Esophagus muscularis mucosa (tissue), 4 donors: Measurements from ENCODE around the gene PRDM5. TPM values are rescaled to one million over a fixed set of nuclear protein-coding genes. Genes with fewer than 3 reads are reported as not detected.

Source experiments
- DNase-seq: peaks from one replicate; pipeline ENCODE4 v3.0.0-alpha.2; 2017; ENCODE audit errors: extremely low spot score
- H3K27ac ChIP-seq, 4 donors: fragments of 200-600 bp; sonication (generic); replicated peaks in 1 of 4; 1 replicate in 3 of 4; 2 replicates in 1 of 4; pipeline ENCODE4 v1.5.1; 2016 to 2019; ENCODE audit warnings: mild to moderate bottlenecking in 1 of 4
- H3K27me3 ChIP-seq, 4 donors: fragments of 200-600 bp; sonication (generic); one replicate each; pipeline versions ENCODE4 v1.5.1 to v1.6.0; 2016 to 2019
- H3K36me3 ChIP-seq, 4 donors: fragments of 200-600 bp; sonication (generic); one replicate each; pipeline ENCODE4 v1.5.1; 2016 to 2019
- H3K4me1 ChIP-seq, 4 donors: fragments of 200-600 bp; sonication (generic); one replicate each; pipeline ENCODE4 v1.5.1; 2016 to 2019
- H3K4me3 ChIP-seq, 4 donors: fragments of 200-600 bp; sonication (generic); 1 replicate in 2 of 4; 2 replicates in 2 of 4; pipeline ENCODE4 v1.5.1; 2016 to 2019; ENCODE audit warnings: mild to moderate bottlenecking in 4 of 4, moderate library complexity in 1 of 4
- H3K9me3 ChIP-seq, 4 donors: fragments of 200-600 bp; sonication (generic); 1 replicate in 3 of 4; 2 replicates in 1 of 4; pipeline ENCODE4 v1.5.1; 2016 to 2019
- CTCF ChIP-seq, 3 experiments: fragments of 200-600 bp in 2 of 3; fragments of 450-650 bp in 1 of 3; sonication (generic) in 2 of 3; IDR thresholded peaks; one replicate each; pipeline ENCODE4 v1.5.1; 2017 to 2019; ENCODE audit warnings: antibody characterized with exemption in 3 of 3, mild to moderate bottlenecking in 2 of 3, moderate library complexity in 1 of 3
- EP300 ChIP-seq: sonication (generic); formaldehyde crosslinking; IDR thresholded peaks from one replicate; pipeline ENCODE4 v1.6.1; 2017; ENCODE audit warnings: antibody characterized with exemption
- POLR2A ChIP-seq: fragments of 450-650 bp; IDR thresholded peaks from one replicate; pipeline ENCODE4 v1.6.1; 2017; ENCODE audit warnings: antibody characterized with exemption, moderate library complexity, mild to moderate bottlenecking, low read depth
- POLR2AphosphoS5 ChIP-seq, 2 donors: sonication (generic); formaldehyde crosslinking; IDR thresholded peaks; one replicate each; pipeline ENCODE4 v1.6.1; 2017; ENCODE audit warnings: antibody characterized with exemption in 2 of 2
- WGBS: methylation state at CpG from one replicate; pipeline ENCODE4 v1.1.5; 2018; 5-methylcytosine and 5-hydroxymethylcytosine counted together
- intact Hi-C: fragments of 100-400 bp; cut with DNase I; formaldehyde crosslinking; loops from one replicate; pipeline ENCODE4 v1.15.1; 2023
- total RNA-seq, 4 donors: library from RNA; depleted of rRNA; stranded (reverse); fragments of >200 nt; gene quantifications; one replicate each; pipeline versions ENCODE4 v1.1.0 to v1.2.1, GENCODE V29; 2016

The PRDM5 gene
- total RNA-seq, 4 donors from 2014 or later = 10.8 to 17.0 (median 15.4) TPM

GRCh38 chr4:120874792-120875774 lies 47.4 kb downstream of the PRDM5 start:
- no peak overlapping the region for H3K27ac ChIP-seq
- H3K4me1 ChIP-seq = peaks cover 0 to 12% (median 4%) of the 10 kb centered on the region in 4 donors
- no peak for TF ChIP-seq CTCF (IDR thresholded peaks at IDR 0.05)
- no peak for TF ChIP-seq POLR2A
- no peak for TF ChIP-seq POLR2AphosphoS5 (IDR thresholded peaks at IDR 0.05)
- TF ChIP-seq EP300 = no peak
- WGBS = 63% methylated on average over 4 of the region's 4 CpGs
- H3K36me3 ChIP-seq = no peaks in the 10 kb centered on the region
- H3K4me3 ChIP-seq = no peak overlapping the region
- peaks cover 0 to 10% (median 0%) of the 10 kb centered on the region in 4 donors for H3K9me3 ChIP-seq
- no peak for DNase-seq
- H3K27me3 ChIP-seq = no peaks in the 10 kb centered on the region
- intact Hi-C loops = no loop called here

GRCh38 chr4:120873554-120873953 lies 49.0 kb downstream of the PRDM5 start:
- H3K4me1 ChIP-seq = peaks cover 0 to 12% (median 4%) of the 10 kb centered on the region in 4 donors
- H3K27me3 ChIP-seq = no peaks in the 10 kb centered on the region
- TF ChIP-seq POLR2AphosphoS5 (IDR thresholded peaks at IDR 0.05) (no peak), POLR2A (no peak), CTCF (IDR thresholded peaks at IDR 0.05) (no peak), EP300 (no peak)
- H3K36me3 ChIP-seq = no peaks in the 10 kb centered on the region
- intact Hi-C loops = no loop called here
- no peak overlapping the region for H3K4me3 ChIP-seq
- peaks cover 0 to under 1% (median 0%) of the 10 kb centered on the region in 4 donors for H3K9me3 ChIP-seq
- no peak for DNase-seq
- 90% methylated on average over 1 of the region's 1 CpG for WGBS
- no peak overlapping the region for H3K27ac ChIP-seq

GRCh38 chr4:120871173-120871572 lies 51.4 kb downstream of the PRDM5 start:
- Histone ChIP-seq H3K9me3 (no peaks in the 10 kb centered on the region), H3K4me1 (peaks cover 0 to 12% (median 4%) of the 10 kb centered on the region in 4 donors), H3K36me3 (no peaks in the 10 kb centered on the region), H3K27ac (no peak overlapping the region), H3K27me3 (no peaks in the 10 kb centered on the region), H3K4me3 (no peak overlapping the region)
- 82% methylated on average over 4 of the region's 4 CpGs for WGBS
- DNase-seq = no peak
- TF ChIP-seq POLR2A = no peak
- no peak for TF ChIP-seq EP300
- TF ChIP-seq CTCF (IDR thresholded peaks at IDR 0.05) = no peak
- no peak for TF ChIP-seq POLR2AphosphoS5 (IDR thresholded peaks at IDR 0.05)
- intact Hi-C loops = no loop called here

- DNase-seq = no peak
- no peak overlapping the region for H3K4me3 ChIP-seq
Measured at GRCh38 chr4:120870279-120870673, 52.2 kb downstream of the PRDM5 start.

More at GRCh38 chr4:120870279-120870673, 52.2 kb downstream of the PRDM5 start:
- WGBS = 92% methylated on average over 3 of the region's 3 CpGs
- Histone ChIP-seq H3K27me3 (no peaks in the 10 kb centered on the region), H3K27ac (no peak overlapping the region), H3K4me1 (peaks cover 0 to 7% (median 4%) of the 10 kb centered on the region in 4 donors), H3K36me3 (no peaks in the 10 kb centered on the region), H3K9me3 (no peaks in the 10 kb centered on the region)
- intact Hi-C loops = no loop called here
- TF ChIP-seq CTCF (IDR thresholded peaks at IDR 0.05) (no peak), POLR2AphosphoS5 (IDR thresholded peaks at IDR 0.05) (no peak), EP300 (no peak)
